OCI-M2 (cell line): ENCODE results near the gene CHFR.
"Not testable (repeated sequence)": the region's sequence is repeated elsewhere in the genome, so short reads cannot be mapped to it uniquely, and the experiment has no call there.

Experiments
- DNase-seq: peaks from one replicate; lab custom pipeline; 2025; ENCODE audit not compliant: unreplicated experiment; lab: John Stamatoyannopoulos, UW

The CHFR gene

DNA sequence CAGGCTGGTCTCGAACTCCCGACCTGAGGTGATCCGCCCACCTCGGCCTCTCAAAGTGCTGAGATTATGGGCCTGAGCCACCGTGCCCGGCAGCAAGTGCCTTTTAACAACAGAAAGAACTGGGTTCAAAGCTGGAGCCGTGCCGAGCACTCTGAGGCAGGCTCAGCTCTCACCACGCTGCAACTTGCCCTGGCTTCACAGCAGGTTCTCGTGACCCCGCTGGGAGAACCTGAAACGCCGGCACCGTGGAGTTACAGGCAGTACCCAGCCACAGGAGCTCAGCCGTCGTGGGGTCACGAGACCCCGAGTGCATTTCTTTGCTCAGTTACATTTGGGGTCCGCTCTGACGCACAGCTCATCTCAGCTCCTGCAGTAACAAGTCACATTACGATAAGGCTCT is 73.2 kb downstream of the CHFR start:
- DNase-seq = no peak

- no peak for DNase-seq
Observed at GRCh38 chr12:132813443-132813842, 74.0 kb downstream of the CHFR start.

- DNase-seq = no peak
Observed at GRCh38 chr12:132812631-132813305, 74.6 kb downstream of the CHFR start.

DNA sequence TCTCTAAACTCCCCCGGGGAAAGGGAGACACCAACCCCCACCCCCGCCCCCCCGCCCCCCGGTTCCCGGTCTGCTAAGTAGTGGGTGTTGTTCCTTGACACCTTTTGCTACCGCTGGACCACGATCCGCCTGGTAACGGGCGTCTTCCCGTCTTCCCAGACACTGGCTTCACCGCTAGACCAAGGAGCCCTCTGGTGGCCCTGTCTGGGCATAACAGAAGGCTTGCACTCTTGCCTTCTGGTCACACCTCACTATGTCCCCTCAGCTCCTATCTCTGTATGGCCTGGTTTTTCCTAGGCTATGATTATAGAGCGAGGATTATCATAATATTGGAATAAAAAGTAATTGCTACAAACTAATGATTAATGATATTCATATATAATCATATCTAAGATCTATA is 78.0 kb downstream of the CHFR start:
- DNase-seq = not testable (repeated sequence)

GRCh38 chr12:132807295-132808092 is 79.9 kb downstream of the CHFR start:
- DNase-seq = no peak

DNA sequence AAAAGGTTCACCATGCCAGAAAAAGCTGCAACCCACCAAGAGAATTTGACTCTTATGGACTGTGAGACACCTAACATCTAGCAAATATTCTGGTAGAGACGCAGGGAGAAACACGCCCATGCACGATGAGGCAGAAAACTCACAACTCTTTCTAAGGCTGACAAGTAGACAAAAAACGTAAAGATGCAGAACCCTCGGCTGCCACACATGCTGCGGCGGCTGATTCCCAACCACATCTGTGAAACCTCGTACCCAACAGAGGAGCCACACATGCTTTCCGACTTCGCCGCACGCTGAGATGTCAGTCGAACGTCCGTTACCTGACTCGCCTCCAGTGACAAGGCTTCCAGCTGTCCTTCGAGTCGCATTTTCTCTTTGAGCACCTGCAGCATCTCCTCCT is 80.5 kb downstream of the CHFR start:
- no peak for DNase-seq

- DNase-seq = no peak
Observed at GRCh38 chr12:132804426-132804861, 83.0 kb downstream of the CHFR start.

DNA sequence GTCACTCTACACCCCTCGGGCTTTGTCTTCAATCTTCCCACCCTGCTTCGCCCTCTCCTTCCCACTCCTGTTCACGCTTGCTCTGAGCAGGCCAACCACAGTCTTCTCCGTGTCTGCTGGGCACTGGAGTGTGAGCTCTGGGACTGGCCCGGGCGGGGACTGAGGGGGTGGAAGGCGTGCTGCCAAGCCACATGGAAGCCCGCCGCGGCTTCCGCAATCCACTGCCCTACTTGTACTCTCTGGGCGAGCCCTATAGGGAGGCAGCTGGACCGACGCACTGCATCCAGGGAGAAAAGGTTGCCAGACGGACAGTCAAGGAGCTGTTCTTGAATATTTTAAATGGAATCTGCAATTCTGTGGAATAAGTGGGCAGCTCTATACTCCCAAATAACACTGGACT is 83.5 kb downstream of the CHFR start:
- no peak for DNase-seq

DNA sequence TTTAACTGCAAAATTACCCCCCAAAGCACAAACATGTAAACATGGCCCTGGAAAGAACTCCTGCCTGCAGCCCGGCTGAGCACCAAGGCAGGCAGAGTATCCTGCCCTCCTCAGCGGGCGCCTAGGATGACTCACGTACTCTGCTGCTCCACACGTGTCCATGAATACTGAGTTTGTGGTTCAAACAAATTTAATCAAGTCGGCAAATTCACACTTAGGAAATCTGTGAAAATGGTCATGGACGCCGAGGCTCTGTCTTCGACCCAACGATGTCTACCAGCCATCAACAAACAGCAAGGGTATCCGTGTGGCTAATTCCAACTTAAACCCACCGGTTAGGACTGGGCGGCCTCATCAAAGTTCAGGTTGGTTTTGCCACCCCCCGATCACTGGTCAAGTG is 84.3 kb downstream of the CHFR start:
- DNase-seq = no peak

DNA sequence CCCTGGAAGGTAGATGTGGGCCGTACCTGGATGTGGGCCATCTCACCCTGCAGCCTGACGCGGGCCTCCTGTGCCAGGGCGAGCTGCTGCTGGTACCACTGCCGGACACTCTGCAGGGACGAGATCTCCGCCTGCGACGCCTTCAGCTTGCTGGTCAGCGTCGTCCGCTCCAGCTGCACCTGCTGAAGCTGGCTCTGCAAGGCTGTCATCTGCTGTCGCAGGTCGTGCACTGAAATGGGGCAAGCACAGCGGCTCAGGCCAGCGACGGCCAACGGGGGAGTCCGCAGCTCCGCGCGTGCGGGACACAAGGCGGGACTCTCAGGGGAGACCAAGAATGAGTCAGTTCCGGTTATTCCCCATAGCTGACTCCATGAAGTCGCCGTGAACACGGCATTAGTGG is 85.7 kb downstream of the CHFR start:
- no peak for DNase-seq

DNA sequence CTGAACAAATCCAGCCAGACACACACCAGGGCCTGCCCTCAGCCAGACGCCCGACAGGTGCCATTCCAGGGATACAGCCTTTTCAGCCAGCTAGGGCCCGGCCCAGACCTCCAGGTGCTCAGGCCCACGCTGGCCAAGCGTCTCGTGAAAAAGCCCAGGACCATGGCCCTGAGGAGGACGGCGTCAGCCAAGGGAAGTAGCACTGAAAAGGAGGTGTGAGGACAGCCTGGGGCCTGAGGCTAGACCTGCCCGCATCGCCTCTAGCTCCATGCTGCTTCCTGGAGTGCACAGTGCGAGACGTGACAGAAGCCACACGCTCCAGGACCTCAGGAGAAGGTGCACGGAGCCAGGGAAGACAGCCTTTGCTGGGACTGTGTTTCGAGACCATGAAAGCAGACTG is 88.6 kb downstream of the CHFR start:
- DNase-seq = no peak

DNA sequence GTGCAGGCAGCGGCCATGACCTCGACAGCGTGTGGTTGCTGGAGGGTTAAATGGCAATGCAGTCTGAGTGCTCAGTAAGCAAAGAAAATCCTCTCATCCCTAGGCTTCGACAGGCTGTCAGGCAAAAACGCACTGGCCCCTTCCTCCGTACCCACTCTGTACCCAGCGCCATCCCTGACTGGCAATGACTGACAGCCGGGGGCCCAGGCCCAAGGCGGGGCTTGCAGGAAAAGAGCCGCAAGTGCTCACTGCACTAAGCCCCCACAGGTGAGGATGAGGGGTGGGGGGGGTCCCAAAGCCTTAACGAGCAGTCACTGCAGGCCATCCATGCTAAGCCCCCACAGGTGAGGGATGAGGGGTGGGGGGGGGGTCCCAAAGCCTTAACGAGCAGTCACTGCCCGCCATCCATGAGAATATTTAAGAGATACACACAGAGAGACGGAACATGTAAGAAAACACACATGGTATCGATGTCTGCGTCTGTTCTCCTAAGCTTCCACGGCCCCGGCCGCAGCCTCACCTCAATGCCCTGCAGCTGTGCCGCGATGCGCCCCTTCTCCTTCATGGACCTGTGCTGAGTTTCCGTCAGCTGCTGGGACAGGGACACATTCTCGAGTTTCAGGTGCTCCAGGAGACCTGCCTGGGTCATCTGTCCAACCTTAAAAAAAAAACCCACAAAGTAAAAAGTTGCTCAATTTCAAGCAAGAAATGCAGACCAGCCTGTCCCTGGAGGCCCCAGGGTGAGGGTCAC is 89.4 kb downstream of the CHFR start:
- DNase-seq = no peak

GRCh38 chr12:132795847-132796246 is 91.6 kb downstream of the CHFR start:
- DNase-seq = no peak

GRCh38 chr12:132791940-132792339 is 95.5 kb downstream of the CHFR start:
- DNase-seq = not testable (repeated sequence)

DNA sequence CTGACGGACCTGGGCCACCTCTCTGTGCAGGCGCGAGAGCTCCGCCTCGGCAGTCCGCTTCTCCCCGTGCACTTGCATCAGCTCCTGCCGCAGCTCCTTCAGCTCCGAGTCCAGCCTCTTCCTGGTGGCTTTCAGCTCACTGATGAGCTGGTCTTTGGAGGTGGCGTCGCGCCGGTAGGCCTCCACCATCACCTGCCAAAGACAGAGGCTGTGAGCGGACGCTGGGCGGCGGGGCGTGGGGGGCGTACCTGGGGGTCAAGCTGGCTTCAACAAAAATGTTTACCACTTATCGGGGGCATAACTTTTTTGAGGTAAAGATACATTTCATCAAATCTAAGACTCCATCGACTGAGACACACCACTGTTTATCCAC is 98.3 kb downstream of the CHFR start:
- no peak for DNase-seq

DNA sequence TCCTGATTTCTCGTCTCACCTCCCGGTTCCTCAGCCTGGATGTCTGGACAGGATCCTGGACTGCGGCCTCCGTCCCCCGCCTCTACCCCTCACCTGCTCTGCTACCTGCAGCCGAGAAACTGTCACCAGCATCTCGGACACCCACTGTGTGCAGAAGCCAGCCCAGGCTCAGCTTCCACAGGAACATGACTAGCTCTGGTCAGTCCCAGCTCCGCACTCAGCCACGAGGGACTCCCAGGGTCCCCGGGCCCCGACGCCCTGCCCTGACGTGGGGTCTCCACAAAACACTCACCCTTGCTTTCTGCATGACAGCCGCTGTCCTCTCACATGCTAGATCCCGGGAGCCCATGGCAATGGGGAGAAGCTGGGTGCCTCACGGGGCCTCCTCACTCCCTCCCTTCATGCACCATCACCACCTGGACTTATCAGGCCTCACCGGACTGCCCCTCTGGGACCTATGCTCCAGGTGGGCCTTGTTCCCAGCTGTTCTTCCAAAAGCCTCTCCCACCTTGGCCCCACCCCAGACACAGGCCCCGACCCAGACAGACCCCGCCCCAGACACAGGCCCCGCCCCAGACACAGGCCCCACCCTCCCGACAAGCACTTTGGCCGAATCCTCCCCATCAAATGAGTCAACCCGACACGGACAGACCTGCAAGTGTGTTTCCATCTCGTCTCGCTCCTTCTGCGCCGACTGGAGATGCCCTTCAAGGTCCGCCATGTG is 98.9 kb downstream of the CHFR start:
- no peak for DNase-seq

DNA sequence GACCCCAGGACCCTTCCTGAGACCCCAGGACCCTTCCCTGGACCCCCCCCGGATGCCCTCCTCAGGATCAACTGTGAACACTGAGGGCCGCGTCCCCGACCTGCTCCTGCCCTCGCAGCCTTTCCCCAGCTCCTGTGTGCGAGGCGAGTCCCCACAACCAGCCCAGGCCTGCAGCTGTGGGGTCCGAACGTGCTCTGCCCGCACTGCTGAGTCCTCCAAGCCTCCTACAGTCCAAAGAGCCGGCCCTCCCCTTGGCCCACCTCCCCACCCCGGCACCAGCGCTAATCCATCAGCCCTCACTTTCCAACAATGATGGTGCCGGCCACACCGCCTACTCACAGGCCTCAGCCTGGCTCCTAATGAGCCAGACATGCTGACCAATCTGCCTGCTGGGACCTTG is 99.5 kb downstream of the CHFR start:
- no peak for DNase-seq

- no peak for DNase-seq
Observed at GRCh38 chr12:132786192-132786591, 101.2 kb downstream of the CHFR start.

GRCh38 chr12:132784580-132784979 is 102.8 kb downstream of the CHFR start:
- no peak for DNase-seq

DNA sequence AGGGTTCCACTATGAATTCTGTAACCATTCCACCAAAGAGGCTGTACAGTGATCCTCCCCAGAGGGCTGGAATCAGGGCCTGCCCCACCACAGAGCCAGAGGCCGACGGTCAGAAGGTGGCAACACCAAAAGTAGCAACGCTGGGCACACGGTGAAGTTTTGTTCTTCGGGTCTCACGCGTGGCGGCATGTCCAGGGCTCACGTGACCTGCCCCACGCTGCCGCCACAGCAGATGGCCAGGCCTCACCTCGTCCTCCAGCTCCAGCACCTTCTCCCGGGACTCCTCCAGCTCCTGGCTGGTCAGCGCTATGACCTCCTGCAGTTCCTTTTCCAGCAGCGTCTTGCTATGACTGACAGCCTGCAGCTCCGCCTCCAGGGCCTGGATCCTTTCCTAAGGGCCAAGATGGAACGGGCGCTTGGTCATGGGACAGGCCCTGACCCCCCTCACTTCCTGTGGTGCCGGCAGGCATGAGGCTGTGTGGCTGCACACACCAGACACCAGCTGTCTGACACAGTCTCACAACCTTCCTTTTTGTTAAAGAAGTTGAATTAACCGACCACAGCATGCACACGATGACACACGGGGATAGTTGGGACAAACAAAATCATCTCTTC is 103.4 kb downstream of the CHFR start:
- no peak for DNase-seq
